HG03558 (cell line): ENCODE data around the gene NTF4.

Source experiments
- ATAC-seq: cut with Tn5 transposase; IDR thresholded peaks from one replicate; pipeline ENCODE4 v1.9.1; 2021; ENCODE audit warnings: moderate number of reproducible peaks; ENCODE audit not compliant: unreplicated experiment; ENCODE audit errors: extremely low read depth

Gene NTF4

GRCh38 chr19:49064768-49065611 lies at the start of gene NTF4:
NTF4 (minus strand) TSS chr19:49064818; CDS start chr19:49061997, 2,821 bp downstream.
- ATAC-seq: no peak

- ATAC-seq: no peak
Observed at GRCh38 chr19:49113762-49114629, 49.4 kb upstream of the NTF4 start, which contains the start of gene LIN7B. LIN7B (plus strand) TSS chr19:49114370; CDS start chr19:49114405, 35 bp downstream.

GRCh38 chr19:49111218-49111998 lies 46.8 kb upstream of the NTF4 start:
- ATAC-seq: no peak

GRCh38 chr19:49110567-49110966 lies 45.9 kb upstream of the NTF4 start:
- ATAC-seq: no peak

- no peak for ATAC-seq
Observed at GRCh38 chr19:49109569-49110233, 45.1 kb upstream of the NTF4 start.

- no peak for ATAC-seq
Observed at GRCh38 chr19:49109051-49109450, 44.4 kb upstream of the NTF4 start.

GRCh38 chr19:49107625-49108459 lies 43.2 kb upstream of the NTF4 start:
- no peak for ATAC-seq

- no peak for ATAC-seq
Observed at GRCh38 chr19:49106648-49107135, 42.1 kb upstream of the NTF4 start.

GRCh38 chr19:49104229-49104864 lies 39.7 kb upstream of the NTF4 start:
- ATAC-seq: no peak

GRCh38 chr19:49103331-49104085 lies 38.9 kb upstream of the NTF4 start:
- no peak for ATAC-seq

- no peak for ATAC-seq
Observed at GRCh38 chr19:49102303-49102702, 37.7 kb upstream of the NTF4 start.

GRCh38 chr19:49101160-49101559 lies 36.5 kb upstream of the NTF4 start:
- no peak for ATAC-seq

GRCh38 chr19:49098795-49099194 lies 34.2 kb upstream of the NTF4 start:
- no peak for ATAC-seq

GRCh38 chr19:49097453-49098288 lies 33.1 kb upstream of the NTF4 start:
- no peak for ATAC-seq

GRCh38 chr19:49094505-49095482 lies 30.2 kb upstream of the NTF4 start:
- ATAC-seq: no peak

GRCh38 chr19:49092686-49093085 lies 28.1 kb upstream of the NTF4 start:
- ATAC-seq: no peak
